GM21381 (cell line): ENCODE results near the gene EXOG.

Experiments
- ATAC-seq: cut with Tn5 transposase; IDR thresholded peaks from one replicate; pipeline ENCODE4 v1.9.1; 2021; ENCODE audit warnings: mild to moderate bottlenecking, moderate library complexity; ENCODE audit not compliant: unreplicated experiment

The EXOG gene

GRCh38 chr3:38496131-38496910 lies at the start of gene EXOG:
EXOG (plus strand) TSS chr3:38496340; CDS start chr3:38496368, 28 bp downstream.
- ATAC-seq, result peak; percentile 87

- no peak for ATAC-seq
Measured at GRCh38 chr3:38446812-38447211, 49.3 kb upstream of the EXOG start.

GRCh38 chr3:38450853-38451252 lies 45.3 kb upstream of the EXOG start:
- no peak for ATAC-seq

- ATAC-seq, result peak; percentile 42
Measured at GRCh38 chr3:38453075-38453912, 42.8 kb upstream of the EXOG start, which contains the start of gene ACVR2B. ACVR2B (plus strand) TSS chr3:38453890; CDS start chr3:38454323, 433 bp downstream.

- ATAC-seq, result no peak
Measured at GRCh38 chr3:38453913-38454177, 42.3 kb upstream of the EXOG start.

- ATAC-seq, result peak; percentile 33
Measured at GRCh38 chr3:38454178-38454883, 41.8 kb upstream of the EXOG start.

GRCh38 chr3:38454884-38455638 lies 41.1 kb upstream of the EXOG start:
- ATAC-seq, result no peak

- ATAC-seq, result no peak
Measured at GRCh38 chr3:38455639-38456430, 40.3 kb upstream of the EXOG start.

- no peak for ATAC-seq
Measured at GRCh38 chr3:38457111-38458003, 38.8 kb upstream of the EXOG start.

GRCh38 chr3:38458796-38459498 lies 37.2 kb upstream of the EXOG start:
- no peak for ATAC-seq

- no peak for ATAC-seq
Measured at GRCh38 chr3:38459499-38460048, 36.6 kb upstream of the EXOG start.

- no peak for ATAC-seq
Measured at GRCh38 chr3:38460377-38461270, 35.5 kb upstream of the EXOG start.

- no peak for ATAC-seq
Measured at GRCh38 chr3:38465588-38466154, 30.5 kb upstream of the EXOG start.

GRCh38 chr3:38468765-38469164 lies 27.4 kb upstream of the EXOG start:
- ATAC-seq, result no peak

- no peak for ATAC-seq
Measured at GRCh38 chr3:38469852-38470251, 26.3 kb upstream of the EXOG start.

- no peak for ATAC-seq
Measured at GRCh38 chr3:38471260-38471857, 24.8 kb upstream of the EXOG start.
